Right lobe of liver (tissue), 6 donors: Measurements from ENCODE around the gene PGBD1. TPM values are rescaled to one million over a fixed set of nuclear protein-coding genes. Genes with fewer than 3 reads are reported as not detected.

ENCODE experiments used
- ATAC-seq, 4 donors: fragments of 200-7000 bp; cut with Tn5 transposase; one replicate each; pipeline ENCODE4 v1.9.1; 2020; ENCODE audit warnings: mild to moderate bottlenecking in 4 of 4, moderate library complexity in 4 of 4
- DNase-seq, 3 donors: peaks; one replicate each; pipeline ENCODE4 v3.0.0-alpha.2; 2020
- H3K27ac ChIP-seq, 3 donors: fragments of 200-600 bp; one replicate each; pipeline ENCODE4 v1.8.0; 2022
- H3K27me3 ChIP-seq, 2 donors: fragments of 200-600 bp; one replicate each; pipeline ENCODE4 v1.8.0; 2022
- H3K36me3 ChIP-seq, 4 donors: fragments of 200-600 bp; sonication (generic) in 1 of 4; one replicate each; pipeline versions ENCODE4 v1.5.1 to v1.8.0; 2017 to 2022; ENCODE audit warnings: control low read depth in 1 of 4
- H3K4me1 ChIP-seq, 4 donors: fragments of 200-600 bp; sonication (generic) in 1 of 4; one replicate each; pipeline versions ENCODE4 v1.5.1 to v1.8.0; 2017 to 2022; ENCODE audit warnings: control low read depth in 1 of 4
- H3K4me3 ChIP-seq, 3 donors: fragments of 200-600 bp; one replicate each; pipeline ENCODE4 v1.8.0; 2022
- H3K9me3 ChIP-seq, 4 donors: fragments of 200-600 bp; sonication (generic) in 1 of 4; one replicate each; pipeline versions ENCODE4 v1.5.1 to v1.8.0; 2017 to 2022; ENCODE audit warnings: control low read depth in 1 of 4
- POLR2A ChIP-seq: fragments of 450-650 bp; IDR thresholded peaks from one replicate; pipeline ENCODE4 v1.6.1; 2017; ENCODE audit warnings: antibody characterized with exemption, mild to moderate bottlenecking
- whole genome bisulfite sequencing: methylation state at CpG from one replicate; pipeline ENCODE4 v1.1.6; 2018; ENCODE audit warnings: low coverage, low lambda C conversion rate; ENCODE audit not compliant: insufficient coverage; ENCODE audit errors: missing lambda C conversion rate; 5-methylcytosine and 5-hydroxymethylcytosine counted together
- intact Hi-C, 2 donors: fragments of 100-400 bp; cut with DNase I; formaldehyde crosslinking; loops; one replicate each; pipeline versions ENCODE4 v1.11.2 to v1.14.1; 2022
- total RNA-seq, 6 experiments: library from RNA; depleted of rRNA in 2 of 6; stranded (reverse); fragments of >200 nt in 2 of 6; fragmentation: NEBNext Ultra II Directional in 3 of 6; extraction: Animal tissue kit (Norgen Biotek cat#: 25700) in 3 of 6; gene quantifications; one replicate each; pipeline versions ENCODE4 v1.1.0 to v1.2.4, GENCODE V29; 2016 to 2023
- TF ChIP-seq, protein P1 (sequence below), 4 donors: fragments of 200-600 bp in 3 of 4; fragments of 450-650 bp in 1 of 4; IDR thresholded peaks; one replicate each; pipeline versions ENCODE4 v1.5.1 to v1.8.0; 2016 to 2022; ENCODE audit warnings: antibody characterized with exemption in 4 of 4, mild to moderate bottlenecking in 2 of 4
- donor health status: DM: no; HTN: yes; CAD: no.
- donor health status: DM: no; HTN: no; CAD: no.
- donor health status: DM: no; HTN: no; CAD: no.
- donor health status: DM: no; HTN: yes; CAD: no.
- donor health status: DM: no; HTN: yes; CAD: no.

PGBD1 gene
- total RNA-seq, 6 experiments from 2014 or later = 1.1 to 2.0 (median 1.3) TPM

DNA sequence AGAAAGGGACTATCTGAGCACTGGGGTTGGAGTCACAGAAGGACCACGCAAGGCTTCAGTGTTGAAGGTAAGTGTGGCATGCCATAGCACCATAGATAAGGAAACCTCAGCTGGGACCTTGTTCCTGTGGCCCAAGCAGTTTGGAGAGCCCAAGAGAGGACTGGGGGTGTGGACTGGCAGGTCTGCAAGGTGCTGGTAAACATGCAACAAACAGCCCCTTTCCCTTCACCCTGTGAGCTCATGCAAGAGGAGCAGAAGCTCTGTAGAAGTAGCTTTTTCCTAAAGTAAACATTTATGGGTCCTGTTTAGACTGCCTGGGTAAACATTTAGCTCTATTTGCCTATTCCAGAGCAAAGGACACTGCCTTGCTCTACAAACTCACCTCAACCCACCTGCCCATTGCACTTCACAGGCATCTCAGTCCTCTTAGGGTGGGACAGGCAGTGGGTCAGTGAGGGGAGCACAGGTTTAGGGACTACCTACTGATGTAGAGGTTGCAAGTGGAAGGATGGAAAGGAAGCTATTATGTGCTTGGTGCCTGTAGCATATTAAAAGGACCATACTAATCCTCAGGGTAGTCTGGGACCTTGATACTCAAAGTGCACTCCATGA, 42.5 kb downstream of the PGBD1 start:
- Histone ChIP-seq H3K36me3 (peaks cover 0 to 16% (median 1%) of the 10 kb centered on the region in 4 donors), H3K27ac (peak overlapping the region in 2 of 3 donors; percentile 25 to 49), H3K9me3 (peaks cover 0 to 10% (median 2%) of the 10 kb centered on the region in 4 donors), H3K4me3 (no peak overlapping the region), H3K4me1 (peaks cover 0 to 19% (median 0%) of the 10 kb centered on the region in 4 donors), H3K27me3 (no peaks in the 10 kb centered on the region)
- 80% methylated on average over 1 of the region's 1 CpG for WGBS
- ATAC-seq (peak; percentile 82 to 91 (median 87)), DNase-seq (no peak)
- intact Hi-C loops = no loop called here
- TF ChIP-seq, protein P1, sequence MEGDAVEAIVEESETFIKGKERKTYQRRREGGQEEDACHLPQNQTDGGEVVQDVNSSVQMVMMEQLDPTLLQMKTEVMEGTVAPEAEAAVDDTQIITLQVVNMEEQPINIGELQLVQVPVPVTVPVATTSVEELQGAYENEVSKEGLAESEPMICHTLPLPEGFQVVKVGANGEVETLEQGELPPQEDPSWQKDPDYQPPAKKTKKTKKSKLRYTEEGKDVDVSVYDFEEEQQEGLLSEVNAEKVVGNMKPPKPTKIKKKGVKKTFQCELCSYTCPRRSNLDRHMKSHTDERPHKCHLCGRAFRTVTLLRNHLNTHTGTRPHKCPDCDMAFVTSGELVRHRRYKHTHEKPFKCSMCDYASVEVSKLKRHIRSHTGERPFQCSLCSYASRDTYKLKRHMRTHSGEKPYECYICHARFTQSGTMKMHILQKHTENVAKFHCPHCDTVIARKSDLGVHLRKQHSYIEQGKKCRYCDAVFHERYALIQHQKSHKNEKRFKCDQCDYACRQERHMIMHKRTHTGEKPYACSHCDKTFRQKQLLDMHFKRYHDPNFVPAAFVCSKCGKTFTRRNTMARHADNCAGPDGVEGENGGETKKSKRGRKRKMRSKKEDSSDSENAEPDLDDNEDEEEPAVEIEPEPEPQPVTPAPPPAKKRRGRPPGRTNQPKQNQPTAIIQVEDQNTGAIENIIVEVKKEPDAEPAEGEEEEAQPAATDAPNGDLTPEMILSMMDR (IDR thresholded peaks at IDR 0.05) = no peak
- no peak for TF ChIP-seq POLR2A

DNA sequence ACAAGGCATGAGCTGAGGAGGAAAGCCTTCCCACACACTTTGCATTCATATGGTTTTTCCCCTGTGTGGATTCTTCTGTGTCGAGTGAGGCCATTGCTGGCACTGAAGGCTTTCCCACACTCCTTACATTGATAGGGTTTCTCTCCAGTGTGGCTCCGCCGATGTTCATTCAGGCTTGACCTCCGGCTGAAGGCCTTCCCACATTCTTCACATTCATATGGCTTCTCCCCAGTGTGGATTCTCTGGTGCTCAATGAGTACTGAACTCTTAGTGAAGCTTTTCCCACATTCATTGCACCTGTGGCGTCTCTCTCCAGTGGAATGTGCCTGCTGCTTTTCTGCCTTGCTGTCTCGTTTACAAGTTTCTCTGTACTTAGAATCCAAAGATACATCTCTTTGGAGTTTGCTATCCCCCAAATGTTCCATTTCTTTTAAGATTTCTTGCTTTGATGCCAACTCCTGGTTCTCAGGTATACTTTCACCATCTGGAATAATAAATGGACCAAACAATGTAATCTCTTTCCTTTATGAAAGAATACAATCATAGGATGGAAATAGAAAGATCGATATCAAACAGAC, 45.1 kb downstream of the PGBD1 start:
- no peak overlapping the region for H3K27ac ChIP-seq
- H3K4me3 ChIP-seq = no peak overlapping the region
- WGBS = 96% methylated on average over 4 of the region's 7 CpGs
- H3K27me3 ChIP-seq = no peaks in the 10 kb centered on the region
- H3K36me3 ChIP-seq = peaks cover 0 to 16% (median 1%) of the 10 kb centered on the region in 4 donors
- peaks cover 0 to 19% (median 0%) of the 10 kb centered on the region in 4 donors for H3K4me1 ChIP-seq
- H3K9me3 ChIP-seq = peaks cover 0 to 10% (median 2%) of the 10 kb centered on the region in 4 donors
- ATAC-seq (no peak), DNase-seq (no peak)
- TF ChIP-seq POLR2A = no peak
- TF ChIP-seq, protein P1 (IDR thresholded peaks at IDR 0.05) = no peak
- intact Hi-C loops = no loop called here

GRCh38 chr6:28330041-28330440, 48.7 kb downstream of the PGBD1 start:
- WGBS = 38% methylated on average over 1 of the region's 1 CpG
- no peak for TF ChIP-seq POLR2A
- TF ChIP-seq, protein P1 (IDR thresholded peaks at IDR 0.05) = no peak
- no peak for DNase-seq
- intact Hi-C loops = no loop called here
- Histone ChIP-seq H3K9me3 (peaks cover 0 to 10% (median 2%) of the 10 kb centered on the region in 4 donors), H3K27me3 (no peaks in the 10 kb centered on the region), H3K4me1 (peaks cover 0 to 5% (median 0%) of the 10 kb centered on the region in 4 donors), H3K36me3 (peaks cover 0 to 16% (median 1%) of the 10 kb centered on the region in 4 donors), H3K27ac (no peak overlapping the region), H3K4me3 (no peak overlapping the region)
- ATAC-seq = no peak

DNA sequence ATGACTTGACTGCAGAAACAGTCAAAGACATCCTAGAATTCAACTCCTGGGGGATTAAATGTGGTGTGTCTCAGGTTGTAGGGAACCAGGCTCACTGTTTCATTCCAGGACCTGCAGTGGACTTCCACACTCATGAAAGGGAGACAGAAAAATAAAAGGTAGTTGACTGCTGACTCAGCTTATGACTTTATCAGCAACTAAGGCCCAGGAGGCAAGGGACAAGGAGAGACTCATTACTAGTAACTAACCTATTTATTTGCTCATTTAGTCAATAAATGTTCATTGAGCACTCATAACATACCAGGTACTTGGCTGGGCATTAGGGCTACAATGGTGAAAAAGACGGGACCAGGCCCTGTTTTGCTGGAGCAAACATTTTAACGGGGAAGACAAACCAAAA, 51.7 kb downstream of the PGBD1 start:
- ATAC-seq = no peak
- Histone ChIP-seq H3K27ac (no peak overlapping the region), H3K4me1 (peaks cover 0 to 5% (median 0%) of the 10 kb centered on the region in 4 donors), H3K4me3 (no peak overlapping the region), H3K36me3 (no peaks in the 10 kb centered on the region), H3K9me3 (no peaks in the 10 kb centered on the region), H3K27me3 (no peaks in the 10 kb centered on the region)
- WGBS = 90% methylated on average over 2 of the region's 2 CpGs
- intact Hi-C loops = no loop called here
- TF ChIP-seq, protein P1 (IDR thresholded peaks at IDR 0.05) = no peak
- no peak for TF ChIP-seq POLR2A
- no peak for DNase-seq
